ENCODE measurements around the gene ZNF253.
"Not testable (repeated sequence)": the region's sequence is repeated elsewhere in the genome, so short reads cannot be mapped to it uniquely, and the experiment has no call there.

Gene ZNF253

DNA sequence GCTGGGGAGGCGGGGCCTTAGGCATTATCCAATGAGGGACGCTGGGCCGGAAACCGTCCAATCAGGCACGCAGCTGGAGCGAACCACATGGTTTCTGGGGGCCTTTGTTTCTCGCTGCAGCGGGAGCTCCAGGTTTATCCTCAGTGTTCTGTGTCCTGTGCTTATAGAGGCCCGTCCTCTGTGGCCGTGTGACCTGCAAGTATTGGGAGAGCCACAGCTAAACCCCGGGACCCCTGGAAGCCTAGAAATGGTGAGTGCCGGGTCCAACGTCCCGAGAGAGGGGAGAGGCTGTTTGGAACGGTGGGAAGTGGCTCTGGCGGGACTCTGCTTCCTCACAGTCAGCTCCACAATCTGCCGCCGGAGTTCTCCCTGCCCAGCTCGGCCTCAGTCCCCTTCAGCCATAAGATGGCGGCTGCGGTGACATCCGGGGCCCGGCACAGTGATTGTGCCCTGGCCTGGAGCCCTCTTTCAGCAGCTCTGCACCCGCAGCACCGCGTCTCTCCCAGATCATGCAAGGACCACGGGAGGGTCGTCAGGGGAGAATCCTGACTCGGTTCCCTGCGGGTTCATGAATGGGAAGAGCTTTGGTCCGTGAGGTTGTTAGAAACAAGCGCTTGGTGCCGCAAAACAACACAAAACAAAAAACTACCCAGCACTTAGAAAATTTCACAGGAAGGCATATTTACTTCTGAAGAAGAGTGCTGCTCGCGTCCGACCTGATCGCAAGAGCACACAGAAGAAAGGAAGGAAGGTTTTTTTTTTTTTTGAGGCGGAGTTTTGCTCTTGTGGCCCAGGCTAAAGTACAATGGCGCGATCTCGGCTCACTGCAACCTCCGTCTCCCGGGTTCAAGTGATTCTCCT, at the start of gene ZNF253:
TSS of gene ZNF253 (plus strand) at position 133 of the 861 bp plus-strand sequence. CDS start at position 248, 115 bp downstream.
- DNase-seq (ENCODE audit: low spot score) = peak; percentile 96

DNA sequence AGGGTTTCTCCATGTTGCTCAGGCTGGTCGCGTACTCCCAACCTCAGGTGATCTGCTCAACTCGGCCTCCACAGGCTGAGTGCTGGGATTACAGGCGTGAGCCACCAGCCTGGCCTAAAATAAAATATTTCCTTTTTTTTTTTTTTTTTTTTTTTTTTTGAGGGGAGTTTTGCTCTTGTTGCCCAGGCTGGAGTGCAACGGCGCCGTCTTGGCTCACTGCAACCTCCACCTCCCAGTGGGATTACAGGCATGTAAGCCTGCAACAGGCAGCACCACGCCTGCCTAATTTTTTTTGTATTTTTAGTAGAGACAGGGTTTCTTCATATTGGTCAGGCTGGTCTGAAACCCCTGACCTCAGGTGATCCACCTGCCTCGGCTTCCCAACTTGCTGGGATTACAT, 49.0 kb upstream of the ZNF253 start:
- no peak for DNase-seq (ENCODE audit: low spot score)

DNA sequence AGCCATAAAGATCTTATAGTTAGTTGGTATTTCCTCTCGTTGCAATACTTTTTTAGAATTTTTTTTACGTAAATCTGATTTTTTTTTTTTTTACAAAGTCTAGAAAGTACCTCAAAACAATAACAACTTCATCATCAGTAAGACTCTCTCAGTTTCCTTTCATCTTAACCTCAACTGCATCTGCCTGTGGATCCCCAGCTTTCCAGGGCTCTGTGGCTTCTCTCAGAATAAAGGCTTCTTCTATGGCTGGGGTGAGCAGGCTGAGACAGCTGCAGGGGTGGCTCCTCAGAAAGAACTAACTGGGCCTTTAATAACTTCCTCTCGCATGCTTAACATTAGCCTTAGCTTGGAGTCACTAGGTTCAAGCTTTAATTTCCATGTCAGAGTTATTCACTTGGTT, 48.3 kb upstream of the ZNF253 start:
- no peak for DNase-seq (ENCODE audit: low spot score)

DNA sequence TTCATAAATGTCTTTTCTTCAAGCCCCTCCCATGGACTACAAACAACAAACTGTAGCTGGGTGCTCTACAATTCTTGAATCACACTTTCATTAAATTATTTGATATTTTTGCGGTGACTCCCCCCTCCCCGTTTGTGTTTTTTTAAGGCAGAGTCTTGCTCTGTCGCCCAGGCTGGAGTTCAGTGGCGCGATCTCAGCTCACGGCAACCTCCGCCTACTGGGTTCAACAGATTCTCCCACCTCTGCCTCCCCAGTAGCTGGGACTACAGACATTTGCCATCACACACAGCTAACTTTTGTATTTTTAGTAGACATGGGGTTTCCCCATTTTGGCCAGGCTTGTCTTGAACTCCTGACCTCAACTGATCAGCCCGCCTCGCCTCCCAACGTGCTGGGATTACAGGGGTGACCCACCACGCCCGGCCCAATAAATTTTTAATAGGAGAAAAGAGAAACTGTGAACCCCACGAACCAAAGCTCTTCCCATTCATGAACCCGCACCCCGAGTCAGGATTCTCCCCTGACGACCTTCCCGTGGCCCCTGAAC, 44.8 kb upstream of the ZNF253 start:
- no peak for DNase-seq (ENCODE audit: low spot score)

DNA sequence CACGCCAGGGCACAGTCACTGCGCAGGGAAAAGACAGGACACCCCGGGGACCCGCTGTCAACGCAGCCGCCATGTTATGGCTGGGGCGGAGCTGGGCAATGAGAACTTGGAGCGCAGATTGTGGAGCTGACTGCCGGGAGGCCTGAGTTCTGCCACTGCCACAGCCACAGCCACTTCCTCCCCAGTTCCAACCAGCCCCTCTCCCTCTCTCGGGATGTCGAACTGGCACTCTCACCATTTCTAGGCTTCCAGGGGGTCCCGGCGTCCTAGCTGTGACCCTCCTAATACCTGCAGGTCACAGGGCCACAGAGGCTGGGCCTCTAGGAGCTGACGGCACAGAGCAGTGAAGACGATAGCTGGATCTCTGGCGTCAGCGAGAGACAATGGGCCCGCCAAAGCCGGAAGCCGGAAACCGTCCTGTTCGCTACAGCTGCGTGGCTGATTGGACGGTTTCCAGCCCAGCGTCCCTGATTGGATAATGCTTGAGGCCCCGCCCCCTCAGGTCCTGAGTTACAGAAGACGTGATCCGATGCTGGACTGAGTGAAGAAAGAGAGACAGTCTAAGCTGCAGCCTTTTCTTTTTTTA, 44.2 kb upstream of the ZNF253 start, which contains the start of gene ZNF506:
TSS of gene ZNF506 (minus strand) at position 385 of the 586 bp plus-strand sequence. CDS start at position 238, 147 bp downstream.
- DNase-seq (ENCODE audit: low spot score) = peak; percentile 95

DNA sequence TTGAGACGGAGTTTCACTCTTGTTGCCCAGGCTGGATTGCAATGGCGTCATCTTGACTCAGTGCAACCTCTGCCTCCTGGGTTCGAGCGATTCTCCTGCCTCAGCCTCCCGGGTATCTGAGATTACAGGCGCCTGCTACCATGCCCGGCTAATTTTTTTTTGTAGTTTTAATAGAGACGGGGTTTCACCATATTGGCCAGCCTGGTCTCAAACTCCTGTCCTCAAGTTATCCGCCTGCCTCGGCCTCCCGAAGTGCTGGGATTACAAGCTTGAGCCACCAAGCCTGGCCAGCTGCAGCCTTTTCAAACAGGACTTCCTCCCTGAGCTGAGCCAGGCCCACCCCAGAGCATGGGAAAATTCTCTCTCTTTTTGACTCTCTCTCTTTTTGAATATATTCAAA, 43.7 kb upstream of the ZNF253 start:
- DNase-seq (ENCODE audit: low spot score) = not testable (repeated sequence)

DNA sequence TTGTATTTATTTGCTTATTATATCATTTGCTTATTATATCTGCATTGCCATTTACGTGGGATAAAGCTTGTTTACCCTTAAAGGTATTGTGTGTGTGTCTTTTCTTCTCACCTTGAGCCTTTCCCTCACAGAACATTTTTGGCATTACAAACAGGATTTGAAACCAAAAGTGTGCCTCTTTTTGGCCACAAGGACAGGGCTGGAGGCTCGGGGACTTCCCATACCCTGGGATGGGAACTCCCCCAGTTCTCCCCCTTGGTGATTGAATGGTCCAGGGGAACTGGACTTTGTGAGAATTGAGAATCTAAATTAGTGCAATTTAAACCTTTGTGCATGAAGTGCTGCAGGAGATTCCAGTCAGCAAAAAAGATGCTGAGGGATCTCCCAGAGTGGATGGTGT, 41.8 kb upstream of the ZNF253 start:
- DNase-seq (ENCODE audit: low spot score) = no peak

DNA sequence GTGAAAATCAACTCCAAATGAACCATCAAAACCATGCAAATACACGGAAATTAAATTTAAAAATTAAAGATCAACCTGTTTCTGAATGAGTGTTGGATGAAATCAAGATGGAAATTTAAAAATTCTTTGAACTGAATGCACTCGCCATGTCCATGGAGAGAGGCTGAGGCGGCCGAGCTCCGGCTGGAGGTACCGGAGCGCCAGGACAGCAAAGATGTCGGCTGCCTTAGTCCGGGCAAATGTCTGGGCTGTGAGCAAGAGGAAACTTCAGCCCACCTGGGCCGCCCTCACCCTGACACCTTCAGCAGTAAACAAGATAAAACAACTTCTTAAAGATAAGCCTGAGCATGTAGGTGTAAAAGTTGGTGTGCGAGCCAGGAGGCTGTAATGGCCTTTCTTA, 38.8 kb upstream of the ZNF253 start:
- no peak for DNase-seq (ENCODE audit: low spot score)

DNA sequence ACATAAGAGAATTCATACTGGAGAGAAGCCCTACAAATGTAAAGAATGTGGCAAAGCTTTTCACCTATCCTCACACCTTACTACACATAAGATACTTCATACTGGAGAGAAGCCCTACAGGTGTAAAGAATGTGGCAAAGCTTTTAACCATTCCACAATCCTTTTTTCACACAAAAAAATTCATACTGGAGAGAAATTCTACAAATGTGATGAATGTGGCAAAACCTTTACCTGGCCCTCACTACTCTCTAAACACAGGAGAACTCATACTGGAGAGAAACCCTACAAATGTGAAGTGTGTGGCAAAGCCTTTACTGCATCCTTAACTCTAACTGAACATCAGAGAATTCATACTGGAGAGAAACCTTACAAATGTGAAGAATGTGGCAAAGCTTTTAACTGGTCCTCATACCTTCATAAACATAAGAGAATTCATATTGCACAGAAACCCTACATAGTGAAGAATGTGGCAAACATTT, 30.1 kb upstream of the ZNF253 start:
- no peak for DNase-seq (ENCODE audit: low spot score)

DNA sequence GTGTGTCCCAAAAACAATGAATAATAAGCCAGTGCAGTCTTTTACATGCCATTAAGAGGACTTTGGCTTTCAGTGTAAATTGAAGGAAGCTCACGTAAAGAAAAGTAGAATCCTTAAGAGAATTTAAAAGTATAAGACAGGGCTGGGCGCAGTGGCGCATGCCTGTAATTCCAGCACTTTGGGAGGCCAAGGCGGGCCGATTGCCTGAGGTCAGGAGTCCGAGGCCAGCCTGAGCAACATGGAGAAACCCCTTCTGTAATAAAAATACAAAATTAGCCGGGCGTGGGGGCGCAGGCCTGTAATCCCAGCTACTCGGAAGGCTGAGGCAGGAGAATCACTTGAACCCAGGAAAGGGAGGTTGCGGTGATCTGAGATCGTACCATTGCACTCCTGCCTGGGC, 17.9 kb upstream of the ZNF253 start:
- no peak for DNase-seq (ENCODE audit: low spot score)

DNA sequence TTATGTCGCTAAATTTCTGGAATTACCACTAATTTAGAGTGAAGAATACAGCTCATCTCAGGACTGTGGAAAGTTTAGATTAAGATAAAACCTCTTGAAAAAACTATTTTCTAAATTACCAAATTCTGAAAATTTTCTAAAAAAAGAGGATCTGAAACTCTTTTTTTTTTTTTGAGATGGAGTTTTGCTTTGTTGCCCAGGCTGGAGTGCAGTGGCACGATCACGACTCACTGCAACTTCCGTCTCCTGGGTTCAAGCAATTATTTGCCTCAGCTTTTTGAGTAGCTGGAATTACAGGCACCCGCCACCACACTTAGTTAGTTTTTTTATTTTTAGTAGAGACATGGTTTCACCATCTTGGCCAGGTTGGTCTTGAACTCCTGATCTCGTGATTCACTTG, 16.6 kb upstream of the ZNF253 start:
- no peak for DNase-seq (ENCODE audit: low spot score)

DNA sequence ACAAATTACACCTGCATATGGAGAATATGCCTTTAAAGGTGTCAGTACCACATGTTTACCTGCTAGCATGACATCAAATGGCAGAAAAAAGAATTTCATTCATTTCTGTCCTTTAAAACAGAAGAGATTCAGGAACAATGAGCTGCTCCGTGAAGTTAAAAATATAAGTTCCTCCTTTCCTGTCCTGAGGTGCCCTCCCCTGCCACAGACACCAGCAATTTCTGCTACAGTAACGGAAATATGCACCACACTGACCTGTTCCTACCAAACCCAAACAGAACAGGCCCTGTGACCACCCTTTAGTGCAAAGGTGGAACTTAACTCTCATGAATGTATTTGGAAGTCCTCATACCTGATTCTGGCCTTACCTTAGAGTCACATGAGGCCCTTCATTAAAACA, 13.9 kb upstream of the ZNF253 start:
- not testable (repeated sequence) for DNase-seq (ENCODE audit: low spot score)

DNA sequence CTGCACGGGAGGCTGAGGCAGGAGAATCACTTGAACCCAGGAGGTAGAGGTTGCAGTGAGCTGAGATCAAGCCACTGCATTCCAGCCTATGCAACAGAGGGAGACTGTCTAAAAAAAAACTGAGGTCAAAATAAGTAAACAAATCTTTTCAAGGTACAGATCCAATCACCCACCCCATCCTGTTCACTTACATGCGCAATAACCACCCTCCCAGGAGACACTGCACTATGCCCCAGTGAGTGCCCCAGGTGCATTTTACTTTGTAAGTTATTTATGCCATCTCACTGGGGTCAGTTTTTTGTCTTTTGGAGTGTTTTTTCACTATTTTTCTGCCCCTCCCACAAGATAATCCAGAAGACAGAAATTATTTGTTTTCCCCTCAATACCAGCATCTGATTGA, 6.9 kb upstream of the ZNF253 start:
- DNase-seq (ENCODE audit: low spot score) = no peak

DNA sequence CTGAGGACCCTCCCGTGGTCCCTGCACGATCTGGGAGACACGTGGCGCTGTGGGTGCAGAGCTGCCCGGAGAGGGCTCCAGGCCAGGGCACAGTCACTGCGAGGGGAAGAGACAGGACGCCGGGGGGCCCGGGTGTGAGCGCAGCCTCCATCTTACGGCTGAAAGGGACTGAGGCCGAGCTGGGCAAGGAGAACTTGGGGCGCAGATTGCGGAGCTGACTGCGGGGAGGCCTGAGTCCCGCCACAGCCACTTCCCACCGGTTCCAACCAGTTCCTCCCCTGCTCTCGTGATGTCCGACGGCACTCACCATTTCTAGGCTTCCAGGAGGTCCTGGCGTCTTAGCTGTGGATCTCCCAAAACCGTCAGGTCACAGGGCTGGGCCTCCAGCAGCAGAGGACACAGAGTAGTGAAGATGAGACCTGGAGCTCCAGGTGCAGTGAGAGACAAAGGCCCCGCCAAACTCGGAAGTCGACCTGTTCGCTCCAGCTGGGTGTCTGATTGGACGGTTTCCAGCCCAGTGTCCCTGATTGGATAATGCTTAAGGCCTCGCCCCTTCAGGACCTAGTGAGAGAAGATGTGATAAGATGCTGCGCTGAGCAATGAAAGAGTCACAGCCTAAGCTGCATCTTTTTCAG, 4.8 kb upstream of the ZNF253 start:
- peak; percentile 64 for DNase-seq (ENCODE audit: low spot score)

DNA sequence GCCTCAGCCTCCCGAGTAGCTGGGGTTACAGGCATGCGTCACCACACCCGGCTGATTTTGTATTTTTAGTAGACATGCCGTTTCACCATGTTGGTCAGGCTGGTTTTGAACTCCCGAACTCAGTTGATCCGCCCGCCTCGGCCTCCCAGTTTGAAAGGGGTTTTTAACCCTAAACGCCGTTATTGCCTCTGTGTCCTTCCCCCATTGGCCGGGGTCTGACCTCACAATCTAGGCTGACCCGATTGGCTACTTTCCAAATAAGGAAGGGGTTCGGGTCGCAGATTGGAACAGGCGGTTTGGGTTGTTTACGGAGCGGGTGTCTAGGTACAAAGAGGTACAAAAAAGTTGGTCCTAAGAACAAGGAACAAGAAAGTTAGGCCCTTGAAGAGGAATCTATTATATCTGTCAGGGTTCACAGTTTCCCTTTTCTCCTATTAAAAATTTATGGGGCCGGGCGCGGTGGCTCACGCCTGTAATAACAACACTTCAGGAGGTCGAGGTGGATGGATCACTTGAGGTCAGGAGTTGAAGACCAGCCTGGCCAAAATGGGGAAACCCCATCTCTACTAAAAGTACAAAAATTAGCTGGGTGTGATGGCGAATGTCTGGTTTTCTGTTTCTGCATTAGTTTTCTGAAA, 1.0 kb downstream of the ZNF253 start:
- DNase-seq (ENCODE audit: low spot score) = peak; percentile 45

DNA sequence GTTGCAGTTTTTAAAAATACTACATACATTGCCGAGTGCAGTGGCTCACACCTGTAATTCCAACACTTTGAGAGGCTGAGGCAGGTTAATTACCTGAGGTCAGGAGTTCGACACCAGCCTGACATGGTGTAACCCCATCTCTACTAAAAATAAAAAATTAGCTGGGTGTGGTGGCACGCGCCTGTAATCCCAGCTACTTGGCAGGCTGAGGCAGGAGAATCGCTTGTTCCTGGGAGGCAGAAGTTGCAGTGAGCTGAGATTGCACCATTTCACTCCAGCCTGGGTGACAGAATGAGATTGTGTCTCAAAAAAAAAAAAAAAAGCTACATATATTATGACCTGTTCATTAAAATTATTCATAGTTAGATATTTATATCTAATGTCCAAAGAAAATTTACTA, 4.4 kb downstream of the ZNF253 start:
- not testable (repeated sequence) for DNase-seq (ENCODE audit: low spot score)

DNA sequence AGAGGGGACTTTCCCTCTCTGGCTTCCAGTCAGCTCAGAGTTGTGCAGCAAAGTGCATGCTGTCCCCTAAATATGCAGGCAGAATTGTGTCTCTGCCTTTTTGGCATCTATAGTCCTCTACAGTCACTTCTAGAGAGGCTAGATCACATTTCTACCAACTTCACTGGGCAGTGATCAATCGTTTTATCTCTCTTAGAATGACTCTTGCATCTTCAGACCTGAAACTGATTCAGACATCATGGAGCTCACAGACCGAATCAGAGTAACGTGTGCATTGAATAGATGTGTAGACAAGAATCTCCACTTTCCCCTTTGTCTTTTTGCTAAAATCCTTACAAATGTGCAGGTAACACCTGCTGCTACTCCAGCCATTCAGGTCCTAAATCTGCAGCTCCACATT, 6.2 kb downstream of the ZNF253 start:
- DNase-seq (ENCODE audit: low spot score) = no peak

DNA sequence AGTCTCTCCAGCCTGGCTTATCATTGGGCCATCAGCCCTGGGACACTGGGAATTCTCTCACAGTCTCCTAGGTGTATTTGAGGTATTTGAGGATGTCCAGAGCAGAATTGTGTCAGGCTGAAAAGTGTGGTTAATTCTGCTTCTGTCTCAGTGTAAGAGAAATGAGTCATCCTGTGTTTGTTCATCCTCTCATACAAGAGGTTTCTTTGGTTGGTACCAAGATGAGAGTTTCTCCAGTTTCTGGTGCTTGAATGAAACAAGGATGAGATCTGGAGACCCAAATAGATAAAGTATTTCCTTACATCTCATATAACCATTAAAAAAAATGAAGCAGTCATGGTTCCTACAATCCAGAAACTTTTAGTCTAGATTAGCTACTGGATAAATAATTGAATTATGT, 7.7 kb downstream of the ZNF253 start:
- no peak for DNase-seq (ENCODE audit: low spot score)

DNA sequence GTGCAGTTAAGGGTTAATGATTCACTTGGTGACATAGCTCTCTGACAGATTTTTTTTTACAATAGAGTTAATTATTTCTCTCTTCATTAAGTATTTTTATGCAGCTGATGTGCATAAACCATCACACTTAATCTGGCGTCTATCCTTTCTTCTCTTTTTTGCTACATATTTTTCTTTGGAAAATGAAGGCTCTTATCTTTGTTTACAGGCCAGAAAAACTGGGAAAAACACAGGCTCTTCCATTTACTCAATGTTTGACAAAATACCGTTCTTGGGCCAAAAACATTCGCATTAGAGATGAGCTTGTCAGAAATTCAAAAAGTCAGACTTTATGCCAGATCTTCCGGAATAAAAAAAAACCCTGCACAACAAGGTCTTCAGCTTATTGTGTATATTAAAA, 12.0 kb downstream of the ZNF253 start:
- no peak for DNase-seq (ENCODE audit: low spot score)

DNA sequence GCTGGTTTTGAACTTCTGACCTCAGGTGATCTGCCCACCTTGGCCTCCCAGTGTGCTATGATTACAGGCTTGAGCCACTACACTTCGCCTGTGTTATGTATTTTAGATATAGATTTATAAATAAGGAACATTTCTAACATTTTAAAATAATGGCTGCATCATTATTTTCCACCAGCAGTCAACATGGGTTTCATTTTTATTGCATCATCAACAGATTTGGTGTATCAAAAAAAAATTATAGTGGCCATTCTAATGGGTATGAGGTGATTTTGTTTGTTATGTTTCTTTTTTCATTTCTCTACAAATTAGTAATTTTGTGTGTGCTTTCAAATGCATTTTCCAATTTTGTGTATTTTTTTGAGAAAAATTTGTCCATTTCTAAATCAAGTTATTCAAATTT, 18.9 kb downstream of the ZNF253 start:
- no peak for DNase-seq (ENCODE audit: low spot score)

DNA sequence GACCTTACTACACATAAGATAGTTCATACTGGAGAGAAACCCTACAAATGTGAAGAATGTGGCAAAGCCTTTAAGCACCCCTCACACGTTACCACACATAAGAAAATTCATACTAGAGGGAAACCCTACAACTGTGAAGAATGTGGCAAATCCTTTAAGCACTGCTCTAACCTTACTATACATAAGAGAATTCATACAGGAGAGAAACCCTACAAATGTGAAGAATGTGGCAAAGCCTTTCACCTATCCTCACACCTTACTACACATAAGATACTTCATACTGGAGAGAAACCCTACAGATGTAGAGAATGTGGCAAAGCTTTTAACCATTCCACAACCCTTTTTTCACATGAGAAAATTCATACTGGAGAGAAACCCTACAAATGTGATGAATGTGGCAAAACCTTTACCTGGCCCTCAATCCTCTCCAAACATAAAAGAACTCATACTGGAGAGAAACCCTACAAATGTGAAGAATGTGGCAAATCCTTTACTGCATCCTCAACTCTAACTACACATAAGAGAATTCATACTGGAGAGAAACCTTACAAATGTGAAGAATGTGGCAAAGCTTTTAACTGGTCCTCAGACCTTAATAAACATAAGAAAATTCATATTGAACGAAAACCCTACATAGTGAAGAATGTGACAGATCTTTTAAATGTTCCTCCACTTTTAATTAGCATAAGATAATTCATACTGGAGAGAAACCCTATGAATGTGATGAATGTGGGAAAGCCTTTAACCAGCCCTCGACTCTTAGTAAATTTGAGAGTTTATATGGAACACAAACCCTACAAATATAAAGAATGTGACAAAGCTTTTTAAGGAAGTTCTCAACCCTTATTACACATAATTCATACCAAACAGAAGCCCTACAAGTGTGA, 26.6 kb downstream of the ZNF253 start:
- not testable (repeated sequence) for DNase-seq (ENCODE audit: low spot score)
